Measurements from ENCODE around the gene RYR2.

RYR2 gene

GRCh38 chr1:237737448-237737847 is 695.5 kb downstream of the RYR2 start:
- Histone ChIP-seq H3K4me3 (ENCODE audit: low read depth, low read length) (no peak overlapping the region), H3K4me2 (ENCODE audit: low read length) (no peak overlapping the region)

GRCh38 chr1:237737938-237738610 is 696.1 kb downstream of the RYR2 start:
- Histone ChIP-seq H3K9ac (no peak overlapping the region), H3K9me3 (ENCODE audit: control insufficient read depth, low read length) (no peaks in the 10 kb centered on the region), H3K4me3 (ENCODE audit: low read depth, low read length) (no peak overlapping the region), H3K27me3 (ENCODE audit: control insufficient read depth, insufficient read depth, low read length) (no peaks in the 10 kb centered on the region), H3K79me2 (no peaks in the 10 kb centered on the region), H3K27ac (no peak overlapping the region), H2AFZ (no peak overlapping the region), H3K36me3 (ENCODE audit: control insufficient read depth, insufficient read depth, low read length) (no peaks in the 10 kb centered on the region), H3K4me2 (ENCODE audit: low read length) (no peak overlapping the region), H3K4me1 (no peaks in the 10 kb centered on the region)
- TF ChIP-seq CTCF (IDR thresholded peaks at IDR 0.05): no peak

More at GRCh38 chr1:237737448-237737847, 695.5 kb downstream of the RYR2 start:
- no peaks in the 10 kb centered on the region for H3K36me3 ChIP-seq (ENCODE audit: control insufficient read depth, insufficient read depth, low read length)
- no peak for TF ChIP-seq CTCF (IDR thresholded peaks at IDR 0.05)
- no peaks in the 10 kb centered on the region for H3K79me2 ChIP-seq
- no peaks in the 10 kb centered on the region for H3K4me1 ChIP-seq
- H2AFZ ChIP-seq: no peak overlapping the region
- no peaks in the 10 kb centered on the region for H3K9me3 ChIP-seq (ENCODE audit: control insufficient read depth, low read length)
- H3K27ac ChIP-seq: no peak overlapping the region
- H3K27me3 ChIP-seq (ENCODE audit: control insufficient read depth, insufficient read depth, low read length): no peaks in the 10 kb centered on the region
- no peak overlapping the region for H3K9ac ChIP-seq

GRCh38 chr1:237740846-237741245 is 698.9 kb downstream of the RYR2 start:
- Histone ChIP-seq H2AFZ (no peak overlapping the region), H3K4me2 (ENCODE audit: low read length) (no peak overlapping the region), H3K9me3 (ENCODE audit: control insufficient read depth, low read length) (no peaks in the 10 kb centered on the region), H3K36me3 (ENCODE audit: control insufficient read depth, insufficient read depth, low read length) (no peaks in the 10 kb centered on the region), H3K4me1 (no peaks in the 10 kb centered on the region), H3K27ac (no peak overlapping the region), H3K27me3 (ENCODE audit: control insufficient read depth, insufficient read depth, low read length) (no peaks in the 10 kb centered on the region), H3K4me3 (ENCODE audit: low read depth, low read length) (no peak overlapping the region), H3K9ac (no peak overlapping the region), H3K79me2 (no peaks in the 10 kb centered on the region)
- no peak for TF ChIP-seq CTCF (IDR thresholded peaks at IDR 0.05)

GRCh38 chr1:237745545-237745944 is 703.6 kb downstream of the RYR2 start:
- no peak for TF ChIP-seq CTCF (IDR thresholded peaks at IDR 0.05)
- Histone ChIP-seq H3K27me3 (ENCODE audit: control insufficient read depth, insufficient read depth, low read length) (no peaks in the 10 kb centered on the region), H3K9me3 (ENCODE audit: control insufficient read depth, low read length) (no peaks in the 10 kb centered on the region), H3K4me1 (no peaks in the 10 kb centered on the region), H3K27ac (no peak overlapping the region), H3K79me2 (no peaks in the 10 kb centered on the region), H3K36me3 (ENCODE audit: control insufficient read depth, insufficient read depth, low read length) (no peaks in the 10 kb centered on the region), H3K4me2 (ENCODE audit: low read length) (no peak overlapping the region), H3K4me3 (ENCODE audit: low read depth, low read length) (no peak overlapping the region), H2AFZ (no peak overlapping the region), H3K9ac (no peak overlapping the region)
